ENCODE data around the gene ASIC2.

Gene ASIC2

GRCh38 chr17:33106525-33107165 is 186.4 kb downstream of the ASIC2 start (continued):
- TF ChIP-seq PBX3 (CRISPR knock-in tag; IDR thresholded peaks at IDR 0.05) (no peak), REPIN1 (tag by site-specific recombination; IDR thresholded peaks at IDR 0.05; ENCODE audit: low read depth) (no peak), ZNF148 (tag by site-specific recombination; IDR thresholded peaks at IDR 0.05; ENCODE audit: borderline replicate concordance) (no peak)

GRCh38 chr17:33105911-33106310 is 187.2 kb downstream of the ASIC2 start:
- H3K4me1 ChIP-seq (ENCODE audit: control insufficient read depth, insufficient read depth, low read length), result no peaks in the 10 kb centered on the region
- ChIA-PET CTCF (no interaction called here), POLR2A (no interaction called here)
- H3K27ac ChIP-seq (ENCODE audit: extremely low read depth, low read depth, low read length), result no peak overlapping the region
- H3K36me3 ChIP-seq (ENCODE audit: control insufficient read depth in 2 of 2, insufficient read depth in 1 of 2, low read length in 2 of 2), result no peaks in the 10 kb centered on the region
- TF ChIP-seq ZNF558 (tag by site-specific recombination; IDR thresholded peaks at IDR 0.05), result no peak
- H3K4me3 ChIP-seq (ENCODE audit: low read depth, low read length), result no peak overlapping the region
- H3K9me3 ChIP-seq (ENCODE audit: control insufficient read depth, insufficient read depth, low read depth, low read length), result no peaks in the 10 kb centered on the region

- H3K27ac ChIP-seq (ENCODE audit: extremely low read depth, low read depth, low read length), result no peak overlapping the region
- no peak for TF ChIP-seq ZNF510 (tag by site-specific recombination; IDR thresholded peaks at IDR 0.05; ENCODE audit: insufficient replicate concordance)
- TF ChIP-seq ZNF184 (tag by site-specific recombination; IDR thresholded peaks at IDR 0.05), result no peak
- no peak for TF ChIP-seq OVOL3 (tag by site-specific recombination; IDR thresholded peaks at IDR 0.05)
- TF ChIP-seq ZNF626 (tag by site-specific recombination; IDR thresholded peaks at IDR 0.05), result no peak
- no peak for TF ChIP-seq ZNF645 (tag by site-specific recombination; IDR thresholded peaks at IDR 0.05)
- TF ChIP-seq ZNF548 (tag by site-specific recombination; IDR thresholded peaks at IDR 0.05), result no peak
- no peak for TF ChIP-seq GLIS1 (tag by site-specific recombination; IDR thresholded peaks at IDR 0.05)
- no peak for TF ChIP-seq MYNN (tag by site-specific recombination; IDR thresholded peaks at IDR 0.05; ENCODE audit: borderline replicate concordance)
- no peak for TF ChIP-seq HIC1 (tag by site-specific recombination; IDR thresholded peaks at IDR 0.05)
- no peak for TF ChIP-seq ZNF133 (tag by site-specific recombination; IDR thresholded peaks at IDR 0.05)
- no peak for TF ChIP-seq ZNF394 (tag by site-specific recombination; IDR thresholded peaks at IDR 0.05; ENCODE audit: borderline replicate concordance)
- TF ChIP-seq PRDM10 (tag by site-specific recombination; IDR thresholded peaks at IDR 0.05), result no peak
- TF ChIP-seq ZNF248 (tag by site-specific recombination; IDR thresholded peaks at IDR 0.05), result no peak
- no peak for TF ChIP-seq ZNF18 (tag by site-specific recombination; IDR thresholded peaks at IDR 0.05)
- TF ChIP-seq ZNF223 (tag by site-specific recombination; IDR thresholded peaks at IDR 0.05), result no peak
- ChIA-PET POLR2A (no interaction called here), CTCF (interaction anchor here (0.6 kb wide), 1 partner anchor 677 kb away, joined by 3 read pairs; no protein-coding TSS in a partner anchor)
- no peaks in the 10 kb centered on the region for H3K36me3 ChIP-seq (ENCODE audit: control insufficient read depth in 2 of 2, insufficient read depth in 1 of 2, low read length in 2 of 2)
- no peaks in the 10 kb centered on the region for H3K9me3 ChIP-seq (ENCODE audit: control insufficient read depth, insufficient read depth, low read depth, low read length)
- no peak overlapping the region for H3K4me3 ChIP-seq (ENCODE audit: low read depth, low read length)
- H3K4me1 ChIP-seq (ENCODE audit: control insufficient read depth, insufficient read depth, low read length), result no peaks in the 10 kb centered on the region
Measured at GRCh38 chr17:33099906-33100305, 193.2 kb downstream of the ASIC2 start.
